Neural cell (in vitro differentiated cells): ENCODE measurements around the gene DYDC1. TPM values are rescaled to one million over a fixed set of nuclear protein-coding genes. Genes with fewer than 3 reads are reported as not detected.

Experiments used
- H2AFZ ChIP-seq: fragments of 200-600, 300-800 bp; sonication (generic), shearing (Covaris generic); 2 replicates; pipeline ENCODE4 v1.6.0; 2014; ENCODE audit warnings: low read depth, mild to moderate bottlenecking, antibody characterized with exemption, low read length, moderate library complexity
- H3F3A ChIP-seq: fragments of 200-600 bp; shearing (Covaris generic); 2 replicates; pipeline ENCODE4 v1.6.1; 2016; ENCODE audit warnings: mild to moderate bottlenecking, moderate library complexity, mixed read lengths, antibody characterized with exemption, low read length; ENCODE audit not compliant: insufficient read depth, poor library complexity, severe bottlenecking
- H3K27ac ChIP-seq: fragments of 200-600, 300-800 bp; sonication (generic), shearing (Covaris generic); 2 replicates; pipeline ENCODE4 v1.5.1; 2014; ENCODE audit warnings: mild to moderate bottlenecking, low read length, moderate library complexity
- H3K27me3 ChIP-seq: fragments of 300-800, 200-600 bp; sonication (generic), shearing (Covaris generic); 2 replicates; pipeline ENCODE4 v1.6.0; 2014; ENCODE audit warnings: mild to moderate bottlenecking, low read depth, low read length, moderate library complexity; ENCODE audit not compliant: insufficient read depth
- H3K36me3 ChIP-seq: fragments of 300-800, 200-600 bp; sonication (generic), shearing (Covaris generic); 2 replicates; pipeline ENCODE4 v1.5.1; 2014; ENCODE audit warnings: mild to moderate bottlenecking, antibody characterized with exemption, low read length, moderate library complexity; ENCODE audit not compliant: insufficient read depth
- H3K4me2 ChIP-seq: fragments of 300-800, 200-600 bp; sonication (generic), shearing (Covaris generic); 2 replicates; pipeline ENCODE4 v1.6.0; 2014; ENCODE audit warnings: mild to moderate bottlenecking, low read length
- H3K4me3 ChIP-seq: fragments of 300-800, 200-600 bp; sonication (generic), shearing (Covaris generic); 2 replicates; pipeline ENCODE4 v1.5.1; 2014; ENCODE audit warnings: mild to moderate bottlenecking, low read length, moderate library complexity
- H3K79me2 ChIP-seq: fragments of 200-600 bp; shearing (Covaris generic); replicated peaks from 2 replicates; pipeline ENCODE4 v1.6.0; 2014; ENCODE audit warnings: mild to moderate bottlenecking, low read length, moderate library complexity; ENCODE audit not compliant: insufficient read depth
- H3K9ac ChIP-seq: fragments of 300-800, 200-600 bp; sonication (generic), shearing (Covaris generic); 2 replicates; pipeline ENCODE4 v1.6.1; 2016; ENCODE audit warnings: mild to moderate bottlenecking, low read length, mixed read lengths
- H3K9me2 ChIP-seq: fragments of 200-600 bp; shearing (Covaris generic); 2 replicates; pipeline ENCODE4 v1.6.1; 2016; ENCODE audit warnings: mild to moderate bottlenecking, low read length, mixed read lengths; ENCODE audit not compliant: insufficient read depth
- H3K9me3 ChIP-seq: fragments of 200-600, 300-800 bp; sonication (generic), shearing (Covaris generic); 2 replicates; pipeline ENCODE4 v1.6.1; 2016; ENCODE audit warnings: mild to moderate bottlenecking, mixed run types, low read length, moderate library complexity, mixed read lengths
- H4K20me1 ChIP-seq: fragments of 200-600 bp; shearing (Covaris generic); 2 replicates; pipeline ENCODE4 v1.6.1; 2016; ENCODE audit warnings: mild to moderate bottlenecking, mixed run types; ENCODE audit not compliant: insufficient read depth
- CTCF ChIP-seq: fragments of 450-650 bp; IDR thresholded peaks from 2 replicates; pipeline ENCODE4 v1.5.1; 2014; ENCODE audit warnings: antibody characterized with exemption, mild to moderate bottlenecking, moderate library complexity; ENCODE audit not compliant: poor library complexity, severe bottlenecking
- EP300 ChIP-seq: fragments of 450-650 bp; conservative IDR thresholded peaks from 2 replicates; pipeline ENCODE4 v1.6.1; 2014; ENCODE audit warnings: antibody characterized with exemption, mild to moderate bottlenecking, moderate library complexity; ENCODE audit not compliant: poor library complexity, severe bottlenecking
- EZH2 ChIP-seq: fragments of 200-600, 300-800 bp; shearing (Covaris generic), sonication (generic); IDR thresholded peaks from 2 replicates; pipeline ENCODE4 v1.6.1; 2014; ENCODE audit warnings: antibody characterized with exemption, low read length, borderline replicate concordance, mild to moderate bottlenecking; ENCODE audit not compliant: insufficient read depth, poor library complexity, severe bottlenecking
- MXI1 ChIP-seq: fragments of 450-650 bp; conservative IDR thresholded peaks from 2 replicates; pipeline ENCODE4 v1.6.1; 2014; ENCODE audit warnings: antibody characterized with exemption, mild to moderate bottlenecking; ENCODE audit not compliant: poor library complexity, severe bottlenecking
- POLR2AphosphoS5 ChIP-seq: IDR thresholded peaks from 2 replicates; pipeline ENCODE4 v1.6.1; 2012
- RAD21 ChIP-seq: fragments of 450-650 bp; conservative IDR thresholded peaks from 2 replicates; pipeline ENCODE4 v1.6.1; 2014; ENCODE audit warnings: antibody characterized with exemption, mild to moderate bottlenecking, moderate library complexity
- REST ChIP-seq: IDR thresholded peaks from 2 replicates; pipeline ENCODE4 v1.6.1; 2012; ENCODE audit warnings: borderline replicate concordance
- SMC3 ChIP-seq: fragments of 450-650 bp; conservative IDR thresholded peaks from 2 replicates; pipeline ENCODE4 v1.6.1; 2014; ENCODE audit warnings: antibody characterized with exemption, mild to moderate bottlenecking, moderate library complexity; ENCODE audit not compliant: poor library complexity
- TAF1 ChIP-seq: IDR thresholded peaks from 2 replicates; pipeline ENCODE4 v1.6.1; 2012; ENCODE audit warnings: low read depth
- polyA plus RNA-seq: library from polyadenylated mRNA; depleted of rRNA; stranded (reverse); fragments of >200 nt; gene quantifications from 2 replicates; pipeline ENCODE4 v1.2.3, GENCODE V29; 2014

DYDC1 gene
- polyA plus RNA-seq, 1 donor from 2014 or later = not detected

- Histone ChIP-seq H2AFZ (no peak overlapping the region), H3F3A (peaks cover 2% of the 10 kb centered on the region), H3K9me3 (no peaks in the 10 kb centered on the region), H4K20me1 (no peaks in the 10 kb centered on the region), H3K27ac (peak overlapping the region; percentile 58), H3K79me2 (no peaks in the 10 kb centered on the region), H3K27me3 (no peaks in the 10 kb centered on the region), H3K36me3 (no peaks in the 10 kb centered on the region), H3K9ac (no peak overlapping the region), H3K9me2 (no peaks in the 10 kb centered on the region), H3K4me3 (peak overlapping the region; percentile 46), H3K4me2 (no peak overlapping the region)
- TF ChIP-seq MXI1 (no peak), REST (peak; percentile 19)
Observed at GRCh38 chr10:80344276-80344675, 12.3 kb downstream of the DYDC1 start.

GRCh38 chr10:80333983-80334382 is 22.6 kb downstream of the DYDC1 start:
- H3K27me3 ChIP-seq = no peaks in the 10 kb centered on the region
- H3K36me3 ChIP-seq = no peaks in the 10 kb centered on the region
- no peaks in the 10 kb centered on the region for H3K9me3 ChIP-seq
- H3K9me2 ChIP-seq = no peaks in the 10 kb centered on the region
- no peak overlapping the region for H3K27ac ChIP-seq
- TF ChIP-seq EZH2 (no peak), TAF1 (no peak), MXI1 (no peak), REST (no peak), EP300 (no peak), SMC3 (no peak), POLR2AphosphoS5 (no peak), RAD21 (no peak), CTCF (no peak)
- H4K20me1 ChIP-seq = no peaks in the 10 kb centered on the region
- no peak overlapping the region for H3K4me3 ChIP-seq
- no peak overlapping the region for H2AFZ ChIP-seq
- H3K79me2 ChIP-seq = no peaks in the 10 kb centered on the region
- no peak overlapping the region for H3K4me2 ChIP-seq
- H3F3A ChIP-seq = no peaks in the 10 kb centered on the region
- H3K9ac ChIP-seq = no peak overlapping the region
